HG03342 (cell line): ENCODE measurements around the gene PIMREG.

Experiments used
- ATAC-seq: cut with Tn5 transposase; IDR thresholded peaks from one replicate; pipeline ENCODE4 v1.9.1; 2021; ENCODE audit warnings: mild to moderate bottlenecking, moderate library complexity; ENCODE audit not compliant: unreplicated experiment

The PIMREG gene, protein sequence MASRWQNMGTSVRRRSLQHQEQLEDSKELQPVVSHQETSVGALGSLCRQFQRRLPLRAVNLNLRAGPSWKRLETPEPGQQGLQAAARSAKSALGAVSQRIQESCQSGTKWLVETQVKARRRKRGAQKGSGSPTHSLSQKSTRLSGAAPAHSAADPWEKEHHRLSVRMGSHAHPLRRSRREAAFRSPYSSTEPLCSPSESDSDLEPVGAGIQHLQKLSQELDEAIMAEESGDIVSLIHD

GRCh38 chr17:6443692-6444570 lies at the start of gene PIMREG:
Gene PIMREG, plus strand, starts transcription at chr17:6444455. Its CDS starts 656 bp downstream, at chr17:6445111.
- ATAC-seq: peak; percentile 86

DNA sequence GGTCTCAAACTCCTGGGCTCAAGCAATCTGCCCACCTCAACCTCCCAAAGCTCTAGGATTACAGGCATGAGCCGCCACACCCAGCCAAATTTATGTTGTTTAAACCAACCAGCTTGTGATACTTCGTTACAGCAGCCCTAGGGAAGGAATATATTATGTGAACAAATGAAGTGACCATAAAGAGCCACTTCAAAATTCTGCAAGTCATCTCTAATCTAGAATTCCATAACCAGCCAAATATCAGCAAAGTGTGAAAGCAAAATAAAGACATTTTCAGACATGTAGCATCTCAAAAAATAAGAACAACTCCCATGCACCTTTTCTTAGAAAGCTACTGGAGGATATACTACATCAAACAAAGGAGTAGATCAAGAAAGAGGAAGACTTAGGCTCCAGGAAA lies 45.3 kb upstream of the PIMREG start:
- ATAC-seq: no peak

DNA sequence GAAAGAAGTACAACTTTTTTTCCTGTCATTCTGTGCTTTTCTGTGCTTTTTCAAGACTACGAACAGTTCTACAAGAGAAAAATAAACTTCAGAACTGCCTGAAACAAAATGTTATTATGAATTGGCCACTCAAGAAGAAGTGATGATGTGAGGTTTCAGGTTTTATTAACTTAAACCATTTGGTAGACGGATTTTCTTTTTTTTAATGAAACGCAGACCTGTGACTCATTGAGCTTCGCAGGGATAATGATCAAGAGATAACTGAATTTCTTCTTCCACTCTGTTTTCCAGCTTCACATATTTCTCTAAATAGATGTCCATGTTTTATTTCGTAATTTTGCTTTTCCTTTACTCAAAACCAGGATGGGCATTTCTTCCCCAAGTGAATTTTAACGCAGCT lies 42.0 kb upstream of the PIMREG start:
- ATAC-seq: no peak

DNA sequence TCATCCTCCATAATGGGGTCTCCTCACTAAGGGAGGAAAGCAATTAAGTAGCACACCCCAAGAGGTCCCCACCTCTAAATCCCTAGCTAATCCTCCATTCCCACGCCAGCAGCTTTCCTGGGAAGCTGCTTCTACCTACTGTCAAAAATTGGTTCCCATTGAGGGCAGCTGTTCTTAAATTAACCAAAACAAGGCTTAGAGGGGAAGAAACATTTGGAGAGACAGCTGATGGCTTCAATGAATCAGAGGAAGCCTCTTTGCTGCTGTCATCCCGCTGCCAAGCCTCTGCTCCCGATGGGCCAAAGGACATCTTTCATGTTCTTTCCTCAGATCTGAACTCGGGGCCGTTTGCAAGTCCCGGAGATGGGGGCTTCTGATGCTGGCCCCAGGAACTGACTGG lies 36.0 kb upstream of the PIMREG start:
- no peak for ATAC-seq

GRCh38 chr17:6408735-6409134 lies 35.5 kb upstream of the PIMREG start:
- ATAC-seq: no peak

DNA sequence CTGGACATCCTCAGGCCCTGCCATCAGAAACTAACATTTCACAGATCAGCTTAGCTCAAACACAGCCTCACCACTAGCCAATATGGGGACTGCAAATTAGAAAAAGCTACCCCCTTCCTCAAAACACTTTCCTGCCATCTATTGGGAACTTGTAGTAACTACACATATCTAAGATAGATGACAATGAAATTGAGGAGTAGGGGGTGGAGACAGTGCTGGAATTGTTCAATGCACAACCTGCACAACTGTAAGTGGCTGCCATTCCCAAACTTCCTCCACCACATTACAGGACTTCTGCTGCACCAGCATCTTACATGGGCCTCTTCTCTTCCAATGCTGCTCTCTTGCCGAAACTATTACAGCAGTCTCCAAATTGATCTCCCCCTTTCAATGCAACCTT lies 31.2 kb upstream of the PIMREG start:
- no peak for ATAC-seq

- no peak for ATAC-seq
These were observed 28.6 kb upstream of the PIMREG start for GRCh38 chr17:6415616-6416015.

DNA sequence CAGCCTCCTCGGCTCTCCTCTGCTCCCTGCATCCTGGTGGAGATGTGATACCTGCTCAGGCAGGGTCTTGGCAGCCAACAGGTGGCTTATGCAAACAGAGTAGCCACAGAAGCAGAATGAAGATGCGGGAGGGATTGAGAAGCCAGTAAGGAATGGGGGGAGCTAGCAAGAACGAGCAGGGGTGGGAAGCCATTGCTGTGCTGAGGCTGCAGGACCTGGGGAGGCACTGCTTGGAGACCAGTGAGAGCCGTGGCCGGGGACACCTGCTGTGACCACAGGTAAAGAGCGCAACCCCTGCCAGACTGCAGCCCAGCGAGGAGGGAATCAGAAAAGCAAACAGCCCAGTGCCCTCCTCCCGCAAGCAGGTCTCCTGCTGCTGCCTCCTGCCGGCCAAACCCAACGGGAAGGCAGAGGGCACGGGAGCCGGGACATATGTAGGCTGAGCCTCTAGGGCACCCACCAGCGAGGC lies 24.0 kb upstream of the PIMREG start:
- no peak for ATAC-seq

DNA sequence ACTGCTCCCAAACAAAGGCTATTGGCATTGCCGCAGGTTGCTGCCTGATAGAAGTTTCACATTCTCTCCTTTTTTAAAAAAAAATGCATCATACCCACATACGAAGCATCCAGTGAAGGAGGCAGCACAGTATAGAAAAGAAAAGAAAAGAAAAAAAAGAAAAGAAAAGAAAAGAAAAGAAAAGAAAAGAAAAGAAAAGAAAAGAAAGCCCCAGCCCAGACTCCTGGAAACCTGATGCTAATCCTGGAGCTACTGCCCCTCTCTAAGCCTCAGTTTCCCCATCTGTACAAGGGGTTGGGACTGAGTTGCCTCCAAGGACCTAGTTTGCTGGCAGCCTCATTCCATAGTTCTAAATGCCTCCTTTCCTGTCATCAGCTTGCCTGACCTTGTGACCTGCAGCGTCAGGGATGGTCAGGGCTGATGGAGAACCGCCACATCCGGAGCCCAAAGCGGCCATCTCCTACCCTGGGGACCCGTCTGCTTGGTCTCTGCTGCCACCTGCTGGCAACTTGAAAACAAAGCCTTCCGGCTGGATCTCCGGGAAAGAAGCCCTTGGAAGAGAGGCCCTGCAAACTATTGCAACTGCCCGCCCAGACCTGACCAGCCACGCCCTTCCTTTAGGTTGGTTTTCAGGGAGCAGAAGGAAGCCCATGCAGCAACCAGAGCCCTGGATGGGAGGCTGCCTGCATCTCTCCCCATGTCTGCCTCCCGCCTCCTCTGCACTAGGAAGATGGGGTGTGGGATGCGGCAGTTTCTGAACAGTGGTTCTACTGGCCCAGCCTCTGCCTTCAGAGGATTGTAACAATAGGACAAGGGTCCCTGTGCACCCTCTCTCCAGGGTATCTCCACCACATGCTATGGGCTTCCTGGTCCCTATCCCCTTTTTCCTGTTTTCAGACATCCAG lies 22.3 kb upstream of the PIMREG start:
- no peak for ATAC-seq

DNA sequence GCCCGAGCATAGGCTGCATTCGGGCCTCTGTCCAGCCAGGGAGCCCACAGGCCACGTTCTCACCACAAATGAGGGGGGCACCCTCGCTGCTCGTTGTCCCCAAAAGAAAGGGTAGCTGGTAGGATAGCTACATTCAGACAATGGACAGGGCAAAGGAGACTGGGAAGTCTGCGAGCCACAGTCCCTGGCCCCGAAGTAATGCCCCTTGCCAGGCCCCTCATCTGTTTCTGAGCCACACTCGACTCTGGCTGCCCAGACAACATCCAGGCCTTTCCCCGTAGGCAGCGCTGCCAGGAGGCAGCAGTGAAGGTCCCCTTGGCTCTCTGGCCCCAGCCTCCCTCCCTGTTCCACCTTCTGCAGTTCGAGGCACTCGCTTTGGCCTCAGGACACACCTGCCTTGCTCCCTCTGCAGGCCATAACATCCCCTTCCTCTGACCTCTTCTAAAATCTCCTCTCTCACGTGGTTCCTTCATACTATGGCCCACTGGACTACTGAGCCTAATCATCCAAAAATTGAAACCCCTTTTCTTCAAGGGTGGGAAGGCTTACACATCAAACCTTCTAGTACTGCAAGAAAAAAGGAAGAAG lies 21.5 kb upstream of the PIMREG start:
- ATAC-seq: no peak

DNA sequence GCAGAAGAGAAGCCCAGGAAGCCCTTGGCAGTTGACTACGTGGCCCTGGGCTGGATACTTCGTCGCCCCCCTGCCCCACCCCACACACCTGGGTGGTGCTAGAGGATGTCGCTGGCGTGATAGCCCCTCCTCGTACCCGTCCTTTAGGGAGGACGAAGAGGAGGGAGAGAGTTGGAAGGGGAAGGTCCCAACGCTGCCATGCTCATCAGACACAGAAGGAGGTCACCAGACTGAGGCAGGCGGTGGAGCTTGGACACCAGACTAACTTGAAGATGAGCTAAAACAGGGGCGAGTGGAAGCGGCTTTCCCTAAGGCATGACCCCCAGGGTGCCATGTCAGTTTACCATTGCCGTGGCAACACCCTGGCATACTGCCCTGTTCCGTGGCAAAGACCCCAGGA lies 20.3 kb upstream of the PIMREG start:
- ATAC-seq: no peak

- no peak for ATAC-seq
These were observed 18.8 kb upstream of the PIMREG start for GRCh38 chr17:6425407-6425806.

- ATAC-seq: no peak
These were observed 17.7 kb upstream of the PIMREG start for GRCh38 chr17:6426356-6427101.

DNA sequence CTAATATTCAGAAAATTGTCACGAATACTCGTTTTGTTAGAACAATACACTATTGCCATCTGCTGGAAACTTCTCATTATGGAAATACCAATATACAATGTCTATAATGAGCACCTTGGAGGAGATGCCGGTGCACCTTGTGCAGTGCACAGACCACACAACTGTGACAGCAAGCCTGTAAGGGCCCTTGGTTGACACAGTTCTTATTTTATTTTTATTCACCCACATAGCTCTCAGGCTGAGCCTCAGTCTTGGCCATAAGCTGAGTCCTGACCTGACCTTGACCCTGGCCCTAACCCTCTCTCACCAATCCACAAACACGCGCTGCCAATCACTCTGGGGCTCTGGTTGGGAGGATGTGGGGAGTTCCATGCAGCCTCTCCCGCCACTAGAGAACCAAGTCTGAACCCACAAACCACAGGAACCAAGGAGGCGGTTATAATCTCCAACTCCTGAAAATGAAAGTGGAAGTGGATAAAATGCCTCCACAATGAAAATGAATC lies 16.9 kb upstream of the PIMREG start:
- no peak for ATAC-seq

DNA sequence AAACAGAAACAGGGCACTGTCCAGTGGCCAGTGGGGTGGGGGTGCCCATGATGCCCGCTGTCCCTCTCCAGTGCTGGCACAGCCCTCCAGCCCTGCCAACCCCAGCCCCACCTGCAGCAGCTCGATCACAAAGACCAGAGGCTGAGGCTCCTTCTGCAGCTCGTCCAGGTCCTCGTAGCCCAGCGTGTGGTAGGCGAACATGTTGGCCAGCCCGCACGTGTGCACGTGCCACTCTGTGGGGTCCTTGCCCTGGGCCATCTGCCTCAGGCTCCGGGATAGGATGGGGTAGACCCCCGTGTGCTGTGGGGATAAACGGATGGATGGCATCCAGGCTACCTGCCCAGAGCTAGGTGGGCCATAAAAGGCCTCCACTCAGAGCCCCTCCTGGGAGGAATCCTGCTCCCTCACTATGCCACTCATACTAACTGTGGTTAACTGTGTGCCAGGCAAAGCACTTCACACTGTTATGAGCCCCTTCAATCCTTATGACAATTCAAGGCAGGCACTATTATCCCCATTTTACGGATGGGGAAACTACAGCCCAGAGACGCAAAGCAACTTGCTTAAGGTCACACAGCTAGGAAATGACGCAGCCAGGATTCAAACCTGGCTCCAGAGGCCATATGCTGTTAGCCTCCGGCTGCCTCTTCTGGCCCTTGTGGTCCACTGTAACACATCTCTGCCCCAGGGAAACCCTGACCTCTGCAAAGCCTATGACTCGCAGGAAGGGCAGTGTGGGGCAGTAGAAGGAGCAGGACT lies 15.9 kb upstream of the PIMREG start:
- ATAC-seq: no peak

- no peak for ATAC-seq
These were observed 15.0 kb upstream of the PIMREG start for GRCh38 chr17:6429266-6429665.

- no peak for ATAC-seq
These were observed 13.5 kb upstream of the PIMREG start for GRCh38 chr17:6430769-6431168.

DNA sequence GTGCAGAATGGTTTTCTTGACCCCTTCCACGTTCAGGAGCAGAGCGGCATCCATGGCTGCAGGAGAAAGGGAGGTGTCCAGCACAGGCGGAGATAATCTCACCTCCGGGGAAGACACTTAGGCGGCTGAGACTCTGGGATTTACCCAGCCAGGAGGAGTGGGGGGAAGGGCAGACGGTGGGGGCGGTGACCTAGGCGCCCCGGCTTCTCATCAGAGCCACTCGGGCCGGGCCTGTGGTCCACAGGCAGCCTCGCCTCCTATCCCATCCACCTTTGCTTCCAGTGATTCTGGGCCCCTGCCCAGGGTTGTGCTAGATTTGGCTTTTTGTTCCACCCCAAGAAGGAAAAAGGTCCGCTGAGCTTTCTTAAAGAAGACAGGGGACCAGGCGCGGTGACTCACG lies 9.2 kb upstream of the PIMREG start, which contains the start of gene AIPL1:
Gene AIPL1 (minus strand): TSS at position 71 of the 400 bp plus-strand sequence. CDS start 17 bp downstream, at position 54.
- no peak for ATAC-seq

DNA sequence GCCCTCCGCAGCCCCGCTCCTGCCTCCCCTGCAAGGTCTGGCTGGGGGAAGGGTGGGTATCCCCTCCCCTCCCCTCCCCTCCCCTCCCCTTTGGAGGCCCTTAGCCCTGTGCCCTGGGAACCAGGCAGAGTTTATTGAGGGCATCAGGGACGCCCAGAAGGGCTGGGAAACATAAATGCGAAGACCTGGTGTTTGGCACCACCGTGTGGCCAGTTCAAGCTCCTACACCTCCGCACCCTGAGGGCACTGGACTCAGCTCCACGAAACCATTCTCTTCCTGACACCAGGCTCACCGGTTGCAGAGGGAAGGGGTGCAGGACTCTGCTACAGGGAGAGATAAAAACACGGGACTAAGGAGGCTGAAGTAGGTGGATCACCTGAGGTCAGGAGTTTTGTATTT lies 8.3 kb upstream of the PIMREG start:
- no peak for ATAC-seq
